Neural progenitor cell (in vitro differentiated cells): Measurements from ENCODE around the gene JADE2.

Source experiments
- CTCF ChIP-seq: fragments of 200-600 bp; sonication (generic); IDR thresholded peaks from 2 replicates; pipeline ENCODE4 v1.5.1; 2017; ENCODE audit warnings: antibody characterized with exemption, mild to moderate bottlenecking
- EZH2 ChIP-seq: fragments of 200-600 bp; sonication (generic); IDR thresholded peaks from 2 replicates; pipeline ENCODE4 v1.6.1; 2017; ENCODE audit warnings: antibody characterized with exemption, mild to moderate bottlenecking, moderate library complexity
- EZH2phosphoT487 ChIP-seq: fragments of 200-600 bp; sonication (generic); IDR thresholded peaks from 2 replicates; pipeline ENCODE4 v1.6.1; 2017; ENCODE audit warnings: antibody characterized with exemption

GRCh38 chr5:134541736-134542376 lies 16.4 kb downstream of the JADE2 start:
- TF ChIP-seq CTCF (no peak), EZH2phosphoT487 (no peak), EZH2 (no peak)
